ENCODE data around the gene TMED8. TPM values are rescaled to one million over a fixed set of nuclear protein-coding genes. Genes with fewer than 3 reads are reported as not detected.
A peak's percentile ranks its signal among the peaks of the same experiment; 100 is the strongest.

Gene TMED8, protein sequence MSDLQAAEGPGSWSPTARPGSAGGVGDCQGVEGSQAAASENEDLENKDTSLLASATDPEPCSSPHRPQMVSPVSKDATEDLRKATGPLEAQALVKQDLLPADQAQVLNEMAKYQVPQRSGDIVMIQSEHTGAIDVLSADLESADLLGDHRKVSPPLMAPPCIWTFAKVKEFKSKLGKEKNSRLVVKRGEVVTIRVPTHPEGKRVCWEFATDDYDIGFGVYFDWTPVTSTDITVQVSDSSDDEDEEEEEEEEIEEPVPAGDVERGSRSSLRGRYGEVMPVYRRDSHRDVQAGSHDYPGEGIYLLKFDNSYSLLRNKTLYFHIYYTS
- total RNA-seq (1 to 10 TPM; 6.9 TPM), polyA plus RNA-seq (1 to 10 TPM; 1.3 to 1.6 TPM)

DNA sequence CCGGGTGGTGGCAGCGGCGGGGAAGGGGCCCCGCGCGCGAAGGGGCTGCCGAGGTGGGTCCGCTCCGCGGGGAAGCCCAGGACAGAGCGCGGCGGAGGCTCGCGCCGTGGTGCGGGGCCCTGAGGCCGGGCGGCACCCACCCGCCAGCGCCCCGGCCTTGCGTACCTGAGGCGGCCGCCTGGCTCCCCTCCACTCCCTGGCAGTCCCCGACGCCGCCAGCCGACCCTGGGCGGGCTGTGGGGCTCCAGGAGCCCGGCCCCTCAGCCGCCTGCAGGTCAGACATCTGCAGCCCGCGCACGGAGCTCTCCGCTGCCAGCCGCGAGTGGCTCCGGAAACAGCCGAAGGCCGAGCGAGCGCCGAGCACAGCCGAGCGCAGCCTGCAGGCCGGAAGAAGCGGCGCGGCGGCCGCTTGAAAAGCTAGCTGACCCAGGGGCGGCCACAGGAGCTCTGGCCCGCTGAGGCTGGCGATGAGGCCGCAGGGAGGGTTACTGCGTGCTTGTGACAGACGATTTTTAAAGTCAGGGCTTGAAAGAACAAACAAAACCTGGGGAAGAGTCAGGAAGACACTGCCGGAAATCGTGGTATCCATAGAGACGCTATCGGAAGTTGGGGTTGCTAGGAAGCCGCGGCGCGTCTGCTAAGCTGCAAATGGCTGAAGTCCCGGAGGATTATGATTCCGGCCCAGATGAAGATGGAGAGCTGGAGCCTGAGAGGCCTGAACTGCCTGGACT, at the start of gene TMED8, which contains the start of gene SAMD15:
Gene TMED8 (minus strand): TSS at position 324 of the 731 bp plus-strand sequence. CDS start 41 bp downstream, at position 283.
Gene SAMD15 (plus strand): TSS at position 609 of the 731 bp plus-strand sequence. CDS start 40 bp downstream, at position 649.
- H3K36me3 ChIP-seq (ENCODE audit: control insufficient read depth in 4 of 4, insufficient read depth in 3 of 4, low read depth in 1 of 4, low read length in 3 of 4) = no peaks in the 10 kb centered on the region
- H3K9me3 ChIP-seq (ENCODE audit: control insufficient read depth in 4 of 4, low read length in 3 of 4) = no peaks in the 10 kb centered on the region
- H3K4me3 ChIP-seq (ENCODE audit: low read depth in 1 of 3, low read length in 3 of 3) = peak within 1 kb of the TSS; percentile 62 to 97 (median 93)
- H3K27me3 ChIP-seq (ENCODE audit: control insufficient read depth in 4 of 4, insufficient read depth in 4 of 4, low read length in 3 of 4) = no peaks in the 10 kb centered on the region
- peak within 1 kb of the TSS; percentile 45 to 57 for H3K9ac ChIP-seq (ENCODE audit: low read depth in 1 of 2, low read length in 2 of 2)
- under 1% methylated on average over 69 of the region's 69 CpGs for WGBS
- H3K27ac ChIP-seq (ENCODE audit: low read depth in 1 of 2, low read length in 2 of 2) = peak within 1 kb of the TSS; percentile 75 to 80
- peak; percentile 85 for DNase-seq (ENCODE audit: low spot score)
- TF ChIP-seq GABPA (IDR thresholded peaks at IDR 0.05 in 1 of 2, conservative IDR thresholded peaks at IDR 0.05 in 1 of 2) (peak; percentile 81 to 91), YY1 (IDR thresholded peaks at IDR 0.05) (peak; percentile 86)
- TF ChIP-seq, protein P1, sequence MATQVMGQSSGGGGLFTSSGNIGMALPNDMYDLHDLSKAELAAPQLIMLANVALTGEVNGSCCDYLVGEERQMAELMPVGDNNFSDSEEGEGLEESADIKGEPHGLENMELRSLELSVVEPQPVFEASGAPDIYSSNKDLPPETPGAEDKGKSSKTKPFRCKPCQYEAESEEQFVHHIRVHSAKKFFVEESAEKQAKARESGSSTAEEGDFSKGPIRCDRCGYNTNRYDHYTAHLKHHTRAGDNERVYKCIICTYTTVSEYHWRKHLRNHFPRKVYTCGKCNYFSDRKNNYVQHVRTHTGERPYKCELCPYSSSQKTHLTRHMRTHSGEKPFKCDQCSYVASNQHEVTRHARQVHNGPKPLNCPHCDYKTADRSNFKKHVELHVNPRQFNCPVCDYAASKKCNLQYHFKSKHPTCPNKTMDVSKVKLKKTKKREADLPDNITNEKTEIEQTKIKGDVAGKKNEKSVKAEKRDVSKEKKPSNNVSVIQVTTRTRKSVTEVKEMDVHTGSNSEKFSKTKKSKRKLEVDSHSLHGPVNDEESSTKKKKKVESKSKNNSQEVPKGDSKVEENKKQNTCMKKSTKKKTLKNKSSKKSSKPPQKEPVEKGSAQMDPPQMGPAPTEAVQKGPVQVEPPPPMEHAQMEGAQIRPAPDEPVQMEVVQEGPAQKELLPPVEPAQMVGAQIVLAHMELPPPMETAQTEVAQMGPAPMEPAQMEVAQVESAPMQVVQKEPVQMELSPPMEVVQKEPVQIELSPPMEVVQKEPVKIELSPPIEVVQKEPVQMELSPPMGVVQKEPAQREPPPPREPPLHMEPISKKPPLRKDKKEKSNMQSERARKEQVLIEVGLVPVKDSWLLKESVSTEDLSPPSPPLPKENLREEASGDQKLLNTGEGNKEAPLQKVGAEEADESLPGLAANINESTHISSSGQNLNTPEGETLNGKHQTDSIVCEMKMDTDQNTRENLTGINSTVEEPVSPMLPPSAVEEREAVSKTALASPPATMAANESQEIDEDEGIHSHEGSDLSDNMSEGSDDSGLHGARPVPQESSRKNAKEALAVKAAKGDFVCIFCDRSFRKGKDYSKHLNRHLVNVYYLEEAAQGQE (IDR thresholded peaks at IDR 0.05) = no peak
- H3K4me1 ChIP-seq (ENCODE audit: control insufficient read depth in 4 of 4, insufficient read depth in 4 of 4, low read length in 3 of 4) = peaks cover 0 to 14% (median 13%) of the 10 kb centered on the region in 4 donors

- no peaks in the 10 kb centered on the region for H3K9me3 ChIP-seq (ENCODE audit: control insufficient read depth in 4 of 4, low read length in 3 of 4)
- H3K9ac ChIP-seq (ENCODE audit: low read depth in 1 of 2, low read length in 2 of 2) = no peak overlapping the region
- no peak overlapping the region for H3K27ac ChIP-seq (ENCODE audit: low read depth in 1 of 2, low read length in 2 of 2)
- H3K36me3 ChIP-seq (ENCODE audit: control insufficient read depth in 4 of 4, insufficient read depth in 3 of 4, low read depth in 1 of 4, low read length in 3 of 4) = peaks cover 24 to 77% (median 64%) of the 10 kb centered on the region in 4 donors
- H3K4me3 ChIP-seq (ENCODE audit: low read depth in 1 of 3, low read length in 3 of 3) = no peak overlapping the region
- TF ChIP-seq ZBTB33 (IDR thresholded peaks at IDR 0.05) = no peak
- TF ChIP-seq HNF4G (IDR thresholded peaks at IDR 0.05) = no peak
- no peaks in the 10 kb centered on the region for H3K27me3 ChIP-seq (ENCODE audit: control insufficient read depth in 4 of 4, insufficient read depth in 4 of 4, low read length in 3 of 4)
- no peak for DNase-seq (ENCODE audit: low spot score)
- H3K4me1 ChIP-seq (ENCODE audit: control insufficient read depth in 4 of 4, insufficient read depth in 4 of 4, low read length in 3 of 4) = no peaks in the 10 kb centered on the region
- 96% methylated on average over 3 of the region's 3 CpGs for WGBS
Observed at GRCh38 chr14:77426396-77426795, 49.5 kb upstream of the TMED8 start.

- no peak for DNase-seq (ENCODE audit: low spot score)
- no peak for TF ChIP-seq FOXA1 (IDR thresholded peaks at IDR 0.05)
- TF ChIP-seq EGR1 (IDR thresholded peaks at IDR 0.05; ENCODE audit: low read depth in 2 of 2) = no peak
- TF ChIP-seq, protein P2, sequence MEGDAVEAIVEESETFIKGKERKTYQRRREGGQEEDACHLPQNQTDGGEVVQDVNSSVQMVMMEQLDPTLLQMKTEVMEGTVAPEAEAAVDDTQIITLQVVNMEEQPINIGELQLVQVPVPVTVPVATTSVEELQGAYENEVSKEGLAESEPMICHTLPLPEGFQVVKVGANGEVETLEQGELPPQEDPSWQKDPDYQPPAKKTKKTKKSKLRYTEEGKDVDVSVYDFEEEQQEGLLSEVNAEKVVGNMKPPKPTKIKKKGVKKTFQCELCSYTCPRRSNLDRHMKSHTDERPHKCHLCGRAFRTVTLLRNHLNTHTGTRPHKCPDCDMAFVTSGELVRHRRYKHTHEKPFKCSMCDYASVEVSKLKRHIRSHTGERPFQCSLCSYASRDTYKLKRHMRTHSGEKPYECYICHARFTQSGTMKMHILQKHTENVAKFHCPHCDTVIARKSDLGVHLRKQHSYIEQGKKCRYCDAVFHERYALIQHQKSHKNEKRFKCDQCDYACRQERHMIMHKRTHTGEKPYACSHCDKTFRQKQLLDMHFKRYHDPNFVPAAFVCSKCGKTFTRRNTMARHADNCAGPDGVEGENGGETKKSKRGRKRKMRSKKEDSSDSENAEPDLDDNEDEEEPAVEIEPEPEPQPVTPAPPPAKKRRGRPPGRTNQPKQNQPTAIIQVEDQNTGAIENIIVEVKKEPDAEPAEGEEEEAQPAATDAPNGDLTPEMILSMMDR (IDR thresholded peaks at IDR 0.05; ENCODE audit: low read depth, low read length, missing input control) = no peak
- no peak for TF ChIP-seq JUND (IDR thresholded peaks at IDR 0.05)
- TF ChIP-seq, protein P3, sequence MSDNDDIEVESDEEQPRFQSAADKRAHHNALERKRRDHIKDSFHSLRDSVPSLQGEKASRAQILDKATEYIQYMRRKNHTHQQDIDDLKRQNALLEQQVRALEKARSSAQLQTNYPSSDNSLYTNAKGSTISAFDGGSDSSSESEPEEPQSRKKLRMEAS (IDR thresholded peaks at IDR 0.05) = no peak
- TF ChIP-seq NR2F2 (IDR thresholded peaks at IDR 0.05) = no peak
- TF ChIP-seq ZBTB33 (IDR thresholded peaks at IDR 0.05) = no peak
- TF ChIP-seq HNF4A (conservative IDR thresholded peaks at IDR 0.05) = no peak
- Histone ChIP-seq H3K4me3 (ENCODE audit: low read depth in 1 of 3, low read length in 3 of 3) (no peak overlapping the region), H3K27ac (ENCODE audit: low read depth in 1 of 2, low read length in 2 of 2) (no peak overlapping the region), H3K27me3 (ENCODE audit: control insufficient read depth in 4 of 4, insufficient read depth in 4 of 4, low read length in 3 of 4) (no peaks in the 10 kb centered on the region), H3K4me1 (ENCODE audit: control insufficient read depth in 4 of 4, insufficient read depth in 4 of 4, low read length in 3 of 4) (no peaks in the 10 kb centered on the region), H3K9ac (ENCODE audit: low read depth in 1 of 2, low read length in 2 of 2) (no peak overlapping the region), H3K36me3 (ENCODE audit: control insufficient read depth in 4 of 4, insufficient read depth in 3 of 4, low read depth in 1 of 4, low read length in 3 of 4) (peaks cover 24 to 73% (median 66%) of the 10 kb centered on the region in 4 donors), H3K9me3 (ENCODE audit: control insufficient read depth in 4 of 4, low read length in 3 of 4) (peaks cover 0 to 3% (median under 1%) of the 10 kb centered on the region in 4 donors)
- 97% methylated on average over 3 of the region's 3 CpGs for WGBS
Observed at GRCh38 chr14:77424862-77425261, 48.0 kb upstream of the TMED8 start.

Measured in liver (tissue), 9 donors.